ENCODE measurements around the gene BICD1. TPM values are rescaled to one million over a fixed set of nuclear protein-coding genes. Genes with fewer than 3 reads are reported as not detected.

BICD1 gene
- total RNA-seq, 1 donor from 2014 or later = 87.9 TPM

GRCh38 chr12:32366714-32367113 is 260.1 kb downstream of the BICD1 start:
- no peaks in the 10 kb centered on the region for H3K4me1 Mint-ChIP-seq (ENCODE audit: unreplicated experiment)
- H3K27ac Mint-ChIP-seq (ENCODE audit: unreplicated experiment) = no peak overlapping the region

GRCh38 chr12:32367381-32367780 is 260.7 kb downstream of the BICD1 start:
- H3K27ac Mint-ChIP-seq (ENCODE audit: unreplicated experiment) = peak overlapping the region; percentile 42
- DNase-seq (ENCODE audit: low spot score) = no peak
- H3K9me3 Mint-ChIP-seq (ENCODE audit: unreplicated experiment) = no peaks in the 10 kb centered on the region
- no peaks in the 10 kb centered on the region for H3K4me1 Mint-ChIP-seq (ENCODE audit: unreplicated experiment)
- H3K4me3 Mint-ChIP-seq (ENCODE audit: unreplicated experiment) = no peak overlapping the region
- H3K27me3 Mint-ChIP-seq (ENCODE audit: unreplicated experiment) = no peaks in the 10 kb centered on the region
- H3K36me3 Mint-ChIP-seq (ENCODE audit: low read depth, unreplicated experiment) = peaks cover 5% of the 10 kb centered on the region
- no peak for TF ChIP-seq CTCF (IDR thresholded peaks at IDR 0.05; ENCODE audit: unreplicated experiment)

More at GRCh38 chr12:32366714-32367113, 260.1 kb downstream of the BICD1 start:
- Mint-ChIP-seq H3K36me3 (ENCODE audit: low read depth, unreplicated experiment) (peaks cover 5% of the 10 kb centered on the region), H3K27me3 (ENCODE audit: unreplicated experiment) (no peaks in the 10 kb centered on the region), H3K4me3 (ENCODE audit: unreplicated experiment) (no peak overlapping the region), H3K9me3 (ENCODE audit: unreplicated experiment) (no peaks in the 10 kb centered on the region)
- DNase-seq (ENCODE audit: low spot score) = no peak
- no peak for TF ChIP-seq CTCF (IDR thresholded peaks at IDR 0.05; ENCODE audit: unreplicated experiment)

- H3K9me3 Mint-ChIP-seq (ENCODE audit: unreplicated experiment) = no peaks in the 10 kb centered on the region
- no peak overlapping the region for H3K4me3 Mint-ChIP-seq (ENCODE audit: unreplicated experiment)
- H3K36me3 Mint-ChIP-seq (ENCODE audit: low read depth, unreplicated experiment) = peaks cover 5% of the 10 kb centered on the region
- H3K27ac Mint-ChIP-seq (ENCODE audit: unreplicated experiment) = no peak overlapping the region
- no peak for TF ChIP-seq CTCF (IDR thresholded peaks at IDR 0.05; ENCODE audit: unreplicated experiment)
- no peaks in the 10 kb centered on the region for H3K27me3 Mint-ChIP-seq (ENCODE audit: unreplicated experiment)
- no peaks in the 10 kb centered on the region for H3K4me1 Mint-ChIP-seq (ENCODE audit: unreplicated experiment)
- DNase-seq (ENCODE audit: low spot score) = no peak
Observed at GRCh38 chr12:32369202-32369601, 262.6 kb downstream of the BICD1 start.

- Mint-ChIP-seq H3K9me3 (ENCODE audit: unreplicated experiment) (no peaks in the 10 kb centered on the region), H3K4me1 (ENCODE audit: unreplicated experiment) (no peaks in the 10 kb centered on the region), H3K27ac (ENCODE audit: unreplicated experiment) (no peak overlapping the region), H3K4me3 (ENCODE audit: unreplicated experiment) (no peak overlapping the region), H3K27me3 (ENCODE audit: unreplicated experiment) (peaks cover 2% of the 10 kb centered on the region), H3K36me3 (ENCODE audit: low read depth, unreplicated experiment) (no peaks in the 10 kb centered on the region)
- DNase-seq (ENCODE audit: low spot score) = no peak
- TF ChIP-seq CTCF (IDR thresholded peaks at IDR 0.05; ENCODE audit: unreplicated experiment) = no peak
Observed at GRCh38 chr12:32377344-32378055, 270.9 kb downstream of the BICD1 start.

- no peaks in the 10 kb centered on the region for H3K4me1 Mint-ChIP-seq (ENCODE audit: unreplicated experiment)
- H3K4me3 Mint-ChIP-seq (ENCODE audit: unreplicated experiment) = no peak overlapping the region
- H3K36me3 Mint-ChIP-seq (ENCODE audit: low read depth, unreplicated experiment) = no peaks in the 10 kb centered on the region
- peak overlapping the region; percentile 34 for H3K27ac Mint-ChIP-seq (ENCODE audit: unreplicated experiment)
- H3K9me3 Mint-ChIP-seq (ENCODE audit: unreplicated experiment) = no peaks in the 10 kb centered on the region
- no peak for DNase-seq (ENCODE audit: low spot score)
- H3K27me3 Mint-ChIP-seq (ENCODE audit: unreplicated experiment) = peaks cover 2% of the 10 kb centered on the region
- no peak for TF ChIP-seq CTCF (IDR thresholded peaks at IDR 0.05; ENCODE audit: unreplicated experiment)
Observed at GRCh38 chr12:32379213-32379612, 272.6 kb downstream of the BICD1 start.

Data from endothelial cell (in vitro differentiated cells).